DMS 273 treated with DMSO at 0.1 percent for 48 hours (cell line): Measurements from ENCODE around the gene EPN2.

ENCODE experiments used
- DNase-seq: peaks from one replicate; lab custom pipeline; 2025; lab: John Stamatoyannopoulos, UW

Gene EPN2

DNA sequence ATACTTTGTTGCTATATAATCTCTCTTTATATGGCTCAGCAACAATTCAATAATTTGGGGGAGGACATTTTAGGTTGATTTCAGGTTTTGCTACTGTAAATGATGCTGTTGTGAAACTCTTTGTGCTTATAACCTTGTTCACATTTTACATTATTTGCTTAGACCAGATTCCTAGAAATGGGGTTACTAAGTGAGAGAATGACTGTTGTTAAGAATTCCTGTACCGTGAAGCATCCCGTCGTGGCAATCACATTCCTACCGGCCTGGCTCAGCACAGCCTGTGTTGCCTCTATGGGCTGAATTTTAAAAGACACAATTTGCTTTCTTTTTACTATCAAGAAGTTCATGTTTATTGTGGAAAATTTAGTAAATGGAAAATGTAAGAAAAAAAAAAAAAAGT, 94.0 kb downstream of the EPN2 start:
- no peak for DNase-seq

DNA sequence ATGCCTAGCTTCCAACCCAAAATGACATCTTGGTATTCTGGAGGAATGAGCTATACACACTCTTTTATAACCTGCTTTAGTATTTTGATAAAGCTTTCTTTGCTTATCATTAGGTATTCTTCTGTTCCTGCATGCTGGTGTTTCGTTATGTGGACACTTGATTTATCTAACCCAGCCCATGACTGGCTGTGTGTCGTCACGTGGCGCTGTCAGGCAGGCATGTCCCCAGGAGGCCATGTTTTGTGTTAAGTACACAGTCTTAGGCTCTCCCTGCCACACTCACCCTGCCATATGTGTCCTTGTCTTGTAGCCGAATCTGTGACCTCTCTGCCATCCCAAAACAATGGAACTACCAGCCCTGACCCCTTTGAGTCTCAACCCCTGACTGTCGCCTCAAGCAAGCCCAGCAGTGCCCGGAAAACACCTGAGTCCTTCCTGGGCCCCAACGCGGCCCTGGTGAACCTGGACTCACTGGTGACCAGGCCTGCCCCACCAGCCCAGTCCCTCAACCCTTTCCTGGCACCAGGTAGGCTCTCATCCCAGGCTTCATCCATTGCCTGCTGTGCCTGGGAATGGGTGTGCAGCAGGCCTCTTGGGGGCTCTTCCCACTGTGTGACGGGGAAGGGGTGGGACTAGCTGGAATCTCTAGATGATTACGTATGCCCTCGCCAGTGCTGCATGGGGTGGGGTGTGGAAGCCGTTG, 94.5 kb downstream of the EPN2 start:
- no peak for DNase-seq

DNA sequence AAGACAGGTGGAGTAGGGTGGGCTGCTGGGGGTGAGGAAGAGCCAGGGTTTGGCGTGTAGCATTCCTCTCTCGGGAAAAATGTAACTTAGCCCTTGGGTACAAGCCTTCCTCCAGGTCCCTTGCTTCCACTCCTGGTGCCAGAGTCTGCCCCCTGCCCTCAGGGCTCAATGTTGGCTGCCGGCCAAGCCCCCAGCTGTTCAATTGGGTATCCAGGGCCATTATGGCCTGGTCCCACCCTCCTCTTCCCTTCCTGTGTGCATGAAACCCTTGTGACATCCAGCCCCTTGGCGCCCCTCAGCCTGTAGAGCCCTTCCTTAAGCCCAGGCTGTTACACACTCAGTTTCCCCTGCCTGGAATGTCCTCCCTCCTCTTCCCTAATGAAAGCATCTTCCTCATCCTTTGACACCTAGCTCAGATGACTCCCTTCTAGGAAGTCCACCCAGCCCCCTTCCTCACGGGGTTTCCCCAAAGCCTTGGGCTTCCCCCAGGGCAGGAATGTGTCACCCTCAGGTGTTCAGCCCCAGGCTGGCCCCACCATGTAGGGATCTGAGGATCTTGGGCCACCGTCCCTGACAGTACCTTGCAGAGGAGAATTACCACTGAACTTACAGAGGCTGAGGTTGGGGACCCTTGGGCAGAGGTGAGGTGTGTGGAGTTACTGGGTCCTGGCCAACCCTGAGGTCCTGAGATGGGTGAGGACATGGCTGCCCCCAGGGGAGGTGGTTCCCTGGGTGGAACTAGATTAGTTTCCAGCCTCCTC, 95.4 kb downstream of the EPN2 start:
- no peak for DNase-seq

DNA sequence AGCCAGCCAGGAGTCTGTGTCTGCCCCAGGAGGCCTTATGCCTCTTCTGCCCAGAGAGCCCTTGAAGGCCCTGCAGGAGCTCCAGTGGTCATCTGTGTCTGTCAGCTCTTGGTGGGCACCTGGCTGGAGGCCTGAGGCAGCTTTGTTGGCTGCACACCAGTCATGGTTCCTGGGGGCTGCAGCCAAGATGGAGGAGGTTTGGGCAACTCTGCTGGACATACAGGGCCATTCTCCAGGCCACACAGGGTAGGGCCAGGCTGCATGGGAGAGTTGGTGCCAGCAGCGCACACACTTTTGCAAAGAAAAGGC, 95.9 kb downstream of the EPN2 start:
- DNase-seq, result no peak

DNA sequence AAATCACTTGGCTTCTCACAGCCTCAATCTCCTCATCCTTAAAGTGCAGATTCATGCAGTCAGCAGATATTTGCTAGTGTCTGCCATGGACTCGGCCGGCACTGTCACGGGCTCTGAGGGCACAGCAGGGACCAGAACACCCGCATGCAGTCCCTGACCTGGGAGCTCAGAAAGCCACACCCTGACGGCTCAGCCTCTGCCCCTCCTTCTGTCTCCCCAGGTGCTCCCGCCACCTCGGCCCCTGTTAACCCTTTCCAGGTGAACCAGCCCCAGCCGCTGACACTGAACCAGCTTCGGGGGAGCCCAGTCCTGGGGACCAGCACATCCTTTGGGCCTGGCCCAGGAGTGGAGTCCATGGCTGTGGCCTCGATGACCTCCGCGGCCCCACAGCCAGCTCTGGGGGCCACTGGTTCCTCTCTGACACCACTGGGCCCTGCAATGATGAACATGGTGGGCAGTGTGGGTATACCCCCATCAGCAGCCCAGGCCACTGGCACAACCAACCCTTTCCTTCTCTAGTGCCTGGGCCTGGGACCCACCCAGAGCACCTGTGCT, 96.6 kb downstream of the EPN2 start:
- no peak for DNase-seq

DNA sequence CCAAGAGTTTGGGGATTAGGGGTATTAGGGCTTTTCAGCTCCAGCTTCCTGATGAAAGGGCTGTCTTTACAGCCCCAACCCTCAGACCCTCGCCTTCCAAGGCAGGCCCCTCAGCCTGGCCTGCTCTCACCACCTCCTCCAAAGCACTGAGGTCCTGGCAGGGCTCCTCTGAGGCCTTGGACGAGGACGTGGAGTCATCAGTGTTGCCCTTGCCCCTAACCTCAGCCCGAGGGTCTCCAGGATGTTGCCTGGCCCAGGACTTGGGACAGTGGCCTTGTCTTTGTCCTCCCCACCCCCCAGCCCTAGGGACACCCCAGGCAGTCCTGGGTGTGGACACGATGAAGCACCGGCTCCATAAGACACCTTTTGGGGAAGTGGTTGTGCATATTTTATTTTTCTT, 97.2 kb downstream of the EPN2 start:
- no peak for DNase-seq

DNA sequence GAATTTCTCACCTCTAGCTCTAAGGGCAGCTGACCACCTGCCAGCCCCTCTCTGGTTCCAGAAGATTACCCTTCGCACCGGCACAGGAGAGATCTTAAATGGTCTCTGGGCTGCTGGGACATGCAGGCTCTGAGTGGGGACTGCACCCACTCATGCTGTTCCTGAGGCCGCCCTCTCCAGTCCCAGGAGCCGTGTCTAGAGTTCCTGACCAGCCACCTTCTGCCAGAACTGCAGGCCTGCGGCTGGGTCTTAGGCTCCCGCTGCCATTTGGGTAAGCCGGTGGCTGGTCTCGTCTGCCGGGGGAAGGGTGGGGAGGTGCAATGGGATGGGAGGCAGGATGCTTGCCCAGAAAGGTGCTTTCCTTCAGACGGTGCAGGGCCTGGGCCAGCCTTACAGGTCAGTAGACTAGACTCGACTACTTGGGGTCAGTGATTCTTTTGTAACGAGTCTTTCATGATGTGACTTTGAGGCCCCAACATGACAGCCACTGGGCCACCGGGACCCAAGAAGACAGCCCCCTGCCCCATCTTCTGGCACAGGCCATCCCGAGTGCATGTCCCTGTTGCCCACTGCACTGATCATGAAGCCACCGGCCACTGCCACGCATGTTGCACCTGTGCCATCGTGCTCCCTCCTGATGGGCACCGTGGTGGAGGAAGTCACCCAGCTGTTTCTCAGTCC, 98.9 kb downstream of the EPN2 start:
- DNase-seq, result no peak

DNA sequence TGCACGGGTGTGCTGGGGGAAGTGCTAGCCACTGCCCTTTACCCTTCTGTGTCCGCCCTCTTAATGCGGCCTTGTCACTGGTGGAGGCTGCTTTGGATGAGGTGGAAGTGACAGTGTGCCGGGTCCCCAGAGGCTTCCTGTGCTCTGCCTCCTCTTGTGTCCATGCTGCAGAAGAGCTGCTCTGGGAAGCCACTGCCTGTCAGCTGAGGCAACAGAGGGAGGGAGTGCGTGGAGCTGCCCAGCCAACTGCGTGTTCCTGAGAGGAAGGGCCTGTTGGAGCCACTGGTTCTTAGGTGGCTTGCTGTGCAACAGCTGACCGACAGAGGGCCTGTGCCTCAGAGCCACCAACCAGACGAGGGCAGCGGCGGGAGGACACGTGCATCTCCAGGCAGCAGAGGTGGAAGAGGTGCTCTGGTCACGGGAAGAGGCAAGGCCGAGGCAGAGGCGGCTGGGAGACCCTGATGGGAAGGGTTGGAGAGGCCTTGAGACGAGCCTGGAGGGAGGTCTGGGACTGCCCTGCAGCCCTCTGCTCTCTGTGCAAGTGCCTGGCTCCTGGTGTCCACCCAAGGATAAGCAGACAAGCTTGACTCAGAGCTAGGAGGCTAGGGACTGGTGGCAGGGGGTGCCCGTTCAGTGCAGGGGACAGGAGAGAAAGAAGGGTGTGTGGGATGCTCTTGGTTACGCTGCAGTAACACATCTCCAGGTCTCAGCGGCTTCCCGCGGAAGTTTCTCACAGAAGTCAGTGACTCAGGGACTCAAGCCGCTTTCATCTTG, 100.0 kb downstream of the EPN2 start:
- no peak for DNase-seq

DNA sequence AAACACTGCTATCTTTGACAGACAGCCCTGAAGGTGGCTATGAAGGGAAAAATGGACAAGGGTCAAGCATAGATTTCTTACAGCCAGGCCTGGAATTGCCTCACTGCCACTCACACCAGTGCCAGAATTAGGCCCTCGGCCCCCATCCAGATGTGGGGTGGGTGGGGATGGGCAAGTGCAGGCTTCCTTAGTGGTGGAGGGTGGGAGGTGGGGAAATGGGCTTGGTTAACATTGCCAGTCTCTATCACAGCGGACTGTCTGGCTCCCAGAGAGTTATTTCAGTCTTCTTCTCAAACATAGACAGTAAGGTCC, 100.5 kb downstream of the EPN2 start:
- DNase-seq, result no peak

DNA sequence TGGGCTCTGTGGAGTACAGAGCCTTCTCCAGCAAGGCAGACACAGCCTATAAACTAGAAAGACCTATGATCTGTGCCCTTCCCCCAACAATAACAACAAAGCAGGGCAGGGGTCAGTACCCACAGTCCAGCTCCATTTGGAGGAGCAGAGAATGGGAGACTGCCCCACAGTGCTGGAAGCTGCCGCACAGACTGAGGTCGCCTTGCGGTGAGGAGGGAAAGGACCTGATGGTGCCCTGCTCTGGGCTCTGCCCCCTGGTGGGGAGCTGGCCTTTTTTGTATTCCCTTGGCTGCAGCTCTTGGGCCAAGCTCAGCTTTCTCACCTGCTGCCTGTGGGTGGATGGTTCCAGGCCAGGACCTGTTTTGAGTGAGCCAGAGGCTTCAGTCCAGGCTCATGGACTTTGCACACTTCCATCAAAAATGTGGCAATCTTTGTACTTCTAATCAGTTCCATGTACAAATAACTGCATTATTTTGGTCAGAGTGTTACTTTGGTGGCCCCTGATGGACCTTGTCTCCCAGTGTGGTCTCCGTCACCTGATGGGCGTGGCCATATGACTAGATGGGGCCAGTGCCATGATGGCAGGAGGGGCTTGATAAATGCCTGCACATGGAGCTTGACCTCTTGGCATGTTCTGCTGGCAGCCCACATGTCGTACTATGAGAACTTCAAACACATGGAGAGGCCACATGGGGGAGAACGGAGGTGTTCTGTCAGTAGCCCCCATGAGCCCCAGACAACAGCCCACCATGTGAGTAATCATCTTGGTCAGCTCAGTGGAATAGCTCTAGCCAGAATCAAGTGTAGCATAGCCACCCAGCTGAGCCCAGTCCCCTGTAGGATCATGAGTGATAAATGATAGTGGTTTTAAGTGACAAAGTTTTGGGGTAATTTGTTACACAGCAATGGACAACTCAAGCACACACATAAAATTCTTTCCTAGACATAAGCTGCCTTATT, 101.1 kb downstream of the EPN2 start:
- no peak for DNase-seq

DNA sequence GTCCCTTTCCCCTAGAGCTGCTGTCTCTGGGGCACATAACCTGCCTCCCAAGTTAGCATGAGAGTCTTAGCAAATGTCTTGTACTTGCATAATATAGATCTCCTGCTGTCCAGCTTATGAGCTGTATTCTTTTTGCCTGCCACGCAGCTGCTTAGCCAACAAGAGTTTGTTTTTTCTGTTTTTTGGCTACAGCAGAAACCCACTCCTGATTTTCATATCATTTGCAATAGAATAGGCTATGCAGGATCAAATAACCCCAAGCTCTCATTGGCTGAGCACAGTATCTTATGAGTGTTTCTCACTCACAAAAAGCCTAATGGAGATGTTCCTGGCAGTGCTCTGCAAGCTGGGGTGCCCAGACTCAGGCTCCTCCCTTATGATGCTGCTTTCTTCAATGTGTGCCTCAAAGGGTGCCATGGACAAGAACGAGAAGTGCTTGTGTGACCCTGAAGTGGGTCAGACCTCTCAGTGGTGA, 102.2 kb downstream of the EPN2 start:
- DNase-seq, result no peak

DNA sequence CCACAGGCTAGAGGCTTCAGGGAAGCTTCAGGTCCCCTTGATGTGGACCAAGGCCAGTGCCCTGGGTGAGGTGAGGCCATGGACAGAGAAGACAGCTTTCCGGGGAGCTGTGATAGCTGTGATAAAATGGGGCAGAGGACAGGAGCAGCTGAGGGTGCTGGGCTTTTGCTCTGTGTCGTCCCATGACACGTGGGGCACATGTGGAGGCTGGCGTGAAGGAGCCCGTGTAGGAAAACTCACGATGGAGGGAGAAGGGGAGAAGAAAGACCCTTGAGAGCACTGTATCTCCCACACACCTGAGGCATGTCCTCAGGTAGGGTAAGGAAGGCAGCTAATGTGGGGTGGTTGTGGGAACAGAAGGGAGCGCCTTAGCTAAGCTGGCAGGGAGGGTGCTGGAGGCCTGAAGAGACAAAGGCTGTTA, 104.1 kb downstream of the EPN2 start:
- no peak for DNase-seq

DNA sequence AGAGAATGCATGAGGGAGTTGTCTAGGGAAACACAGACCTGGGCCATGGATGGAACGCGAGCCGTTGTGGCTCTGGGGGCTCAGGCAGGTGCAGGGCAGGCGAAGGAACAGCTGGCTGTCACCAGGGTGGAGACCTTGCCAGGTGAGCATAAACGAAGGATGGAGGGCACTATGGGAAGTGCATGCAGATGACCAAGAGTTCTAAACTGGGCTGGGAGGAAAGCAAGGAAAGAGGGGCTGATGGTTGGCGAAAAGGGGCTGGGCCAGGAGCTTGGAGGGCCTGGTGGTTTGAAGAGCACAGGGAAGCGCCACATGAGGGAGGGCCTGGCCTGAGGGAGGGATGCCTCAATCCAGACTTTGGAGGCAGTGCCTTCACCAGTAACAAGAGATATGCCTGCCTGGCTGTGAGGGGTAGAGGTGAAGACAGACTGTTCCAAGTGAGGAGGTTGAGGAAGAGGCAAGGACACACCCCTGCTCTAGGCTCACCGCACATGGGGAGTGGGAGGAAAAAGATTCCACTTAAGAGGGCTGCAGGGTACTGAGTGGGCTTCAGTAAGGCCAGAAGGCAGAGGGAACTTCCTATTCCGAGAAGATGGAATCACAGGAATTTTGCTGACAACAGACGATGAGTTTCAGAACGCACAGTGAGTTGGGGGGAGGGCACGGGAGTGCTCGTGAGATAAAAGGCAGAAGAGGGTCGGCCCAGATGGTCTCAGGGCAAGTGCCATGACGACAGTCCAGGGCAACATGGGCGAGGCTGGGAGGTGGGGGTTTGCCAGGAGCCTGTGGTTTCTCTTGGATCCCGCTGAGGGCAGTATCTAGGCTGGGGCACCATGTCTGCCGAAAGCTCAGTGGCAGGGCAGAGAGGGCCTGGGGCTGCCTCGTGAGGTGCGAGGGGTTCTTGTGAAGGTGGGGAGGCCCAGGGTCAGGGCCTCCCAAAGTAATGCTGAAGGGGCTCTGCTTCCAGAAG, 104.8 kb downstream of the EPN2 start:
- no peak for DNase-seq

DNA sequence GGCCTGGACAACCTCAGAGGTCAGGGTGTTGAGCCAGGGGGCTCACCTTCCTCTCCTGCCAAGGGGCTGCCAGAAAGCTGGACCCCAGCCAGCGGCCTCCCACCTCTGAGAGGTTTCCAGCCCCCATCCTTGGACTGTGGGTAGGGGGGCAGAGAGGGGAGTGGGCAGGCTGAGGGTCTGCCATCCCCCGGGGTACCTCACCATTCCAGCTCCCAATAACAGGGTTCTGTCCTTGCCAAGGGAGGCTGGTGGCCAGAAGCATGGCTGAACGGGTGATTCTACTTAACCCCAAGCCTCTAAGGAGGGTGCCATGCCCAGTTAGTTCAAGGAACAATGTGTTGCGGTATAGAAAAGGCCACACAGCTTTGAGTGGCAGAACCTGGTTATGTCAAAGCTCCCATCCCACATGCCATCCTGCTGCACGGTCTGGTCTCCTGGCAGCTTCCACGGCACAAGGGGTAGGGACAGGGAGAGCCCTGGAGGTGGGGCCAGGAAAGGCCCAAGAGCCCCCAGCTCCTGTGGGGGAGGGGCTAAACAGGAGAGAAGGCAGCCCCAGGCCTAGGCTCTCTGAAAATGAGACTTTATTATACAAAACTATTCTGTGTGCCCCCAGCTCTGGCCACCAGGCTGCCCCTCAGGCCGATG, 105.6 kb downstream of the EPN2 start:
- DNase-seq, result no peak

DNA sequence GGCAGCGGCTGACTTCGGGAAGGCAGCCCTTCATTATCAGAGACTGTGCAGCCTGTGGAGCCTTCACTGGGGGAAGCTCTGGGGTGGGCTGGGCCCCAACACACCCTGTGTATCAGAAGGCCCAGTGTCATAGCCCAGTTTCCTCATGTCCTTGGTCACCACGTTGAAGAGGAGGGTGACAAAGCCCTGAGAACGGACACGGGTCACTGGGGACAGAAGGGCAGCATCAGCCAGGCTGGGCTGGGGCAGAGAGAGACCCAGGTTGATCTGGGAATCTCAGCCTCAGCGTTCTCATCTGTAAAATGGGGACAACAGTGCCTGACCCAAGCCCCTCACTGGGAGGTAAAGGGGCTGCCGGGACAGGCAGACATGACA, 106.1 kb downstream of the EPN2 start:
- no peak for DNase-seq

DNA sequence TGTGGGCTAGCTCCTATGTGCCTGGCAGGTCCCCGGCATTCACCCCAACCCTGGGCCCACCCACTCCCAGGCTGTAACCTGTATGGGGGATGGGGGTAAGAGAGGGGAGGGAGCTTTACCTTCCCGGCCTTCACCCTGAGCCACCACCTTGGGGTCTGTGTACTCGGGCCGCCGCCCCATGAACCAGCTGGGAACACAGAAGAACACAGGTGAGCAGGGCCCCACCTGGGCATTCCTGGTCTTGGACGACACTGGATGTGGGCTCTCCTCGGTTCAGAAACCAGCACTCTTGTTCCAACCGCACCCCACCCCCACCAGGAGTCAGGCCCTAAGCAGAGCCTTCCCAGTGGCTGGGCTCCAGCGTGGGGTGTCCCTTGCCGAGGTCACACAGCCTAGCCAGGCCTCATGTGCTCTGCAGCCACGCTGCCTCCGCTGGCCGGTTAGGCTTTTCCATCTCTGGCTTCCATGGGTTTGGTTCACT, 106.5 kb downstream of the EPN2 start:
- DNase-seq, result no peak

DNA sequence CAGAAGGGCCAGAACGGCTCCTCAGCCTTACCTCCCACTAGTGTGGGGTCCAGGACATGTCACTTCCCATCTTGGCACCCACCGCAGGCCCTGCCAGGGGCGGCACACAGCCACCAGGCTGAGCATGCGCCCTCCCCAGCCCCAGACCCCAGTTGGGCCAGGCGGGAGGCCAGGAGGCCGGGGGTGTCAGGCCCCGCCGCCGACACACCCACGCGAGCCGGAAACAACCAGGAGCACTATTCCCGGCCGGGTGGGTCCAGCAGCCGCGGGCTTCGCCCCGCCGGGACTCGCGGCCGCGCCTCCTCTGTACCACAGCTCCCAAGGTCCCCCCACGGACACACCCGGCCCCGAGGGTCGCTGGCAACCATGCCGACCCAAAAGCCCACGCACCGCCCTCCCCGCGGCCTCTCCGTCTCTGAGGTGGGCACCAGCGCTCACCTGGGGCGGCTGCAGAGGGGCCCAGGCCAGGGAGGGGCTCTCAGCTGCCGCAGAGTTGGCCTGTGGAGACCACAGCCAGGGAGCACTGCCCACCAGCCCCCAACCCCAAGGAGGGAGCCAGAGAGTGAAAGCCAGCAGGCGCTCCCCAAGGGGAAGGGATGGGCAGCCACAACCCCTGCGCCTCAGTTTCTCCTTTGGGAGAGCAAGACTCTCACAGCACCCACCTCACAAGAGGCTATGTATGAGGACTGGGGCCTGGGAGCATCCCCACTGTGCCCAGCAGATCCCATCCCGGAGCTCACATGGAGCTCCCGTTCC, 107.3 kb downstream of the EPN2 start:
- DNase-seq, result no peak

DNA sequence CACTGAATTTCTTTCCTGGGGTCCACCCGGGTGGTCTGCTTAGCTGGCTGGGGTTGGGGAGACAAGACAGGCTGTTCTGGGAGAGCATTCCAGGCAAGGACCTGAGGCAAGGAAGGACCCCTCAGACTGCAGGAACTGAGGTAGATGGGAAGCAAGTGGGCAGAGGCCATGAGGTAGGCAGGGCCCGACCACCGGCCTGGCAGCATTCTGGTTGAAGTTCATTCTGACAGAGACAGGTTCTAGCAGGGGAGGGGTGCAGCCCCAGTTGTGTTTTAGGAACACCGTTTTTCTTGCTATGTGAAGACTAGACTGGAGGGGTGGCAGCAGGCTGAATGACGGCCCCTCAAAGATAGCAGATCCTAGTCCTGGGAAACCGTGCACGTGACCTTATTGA, 107.9 kb downstream of the EPN2 start:
- DNase-seq, result no peak
